NCI-H526 treated with DMSO at 0.1 percent for 48 hours (cell line): ENCODE results near the gene DGKB.

Experiments used
- DNase-seq: peaks from one replicate; lab custom pipeline; 2025; lab: John Stamatoyannopoulos, UW

DGKB gene

GRCh38 chr7:14207711-14208110 is 694.8 kb downstream of the DGKB start:
- DNase-seq, result no peak

- DNase-seq, result no peak
These were observed 695.4 kb downstream of the DGKB start for GRCh38 chr7:14207138-14207537.

- DNase-seq, result no peak
These were observed 696.4 kb downstream of the DGKB start for GRCh38 chr7:14206121-14206520.

GRCh38 chr7:14201353-14201752 is 701.2 kb downstream of the DGKB start:
- DNase-seq, result no peak

- no peak for DNase-seq
These were observed 703.2 kb downstream of the DGKB start for GRCh38 chr7:14199336-14199735.

GRCh38 chr7:14197280-14197679 is 705.3 kb downstream of the DGKB start:
- no peak for DNase-seq

GRCh38 chr7:14196555-14196954 is 706.0 kb downstream of the DGKB start:
- no peak for DNase-seq

- no peak for DNase-seq
These were observed 706.7 kb downstream of the DGKB start for GRCh38 chr7:14195871-14196270.

- DNase-seq, result no peak
These were observed 707.5 kb downstream of the DGKB start for GRCh38 chr7:14195079-14195478.

GRCh38 chr7:14191686-14192098 is 710.9 kb downstream of the DGKB start:
- no peak for DNase-seq

GRCh38 chr7:14184292-14184864 is 718.2 kb downstream of the DGKB start:
- DNase-seq, result no peak

GRCh38 chr7:14179781-14180180 is 722.8 kb downstream of the DGKB start:
- DNase-seq, result no peak

GRCh38 chr7:14177876-14178275 is 724.7 kb downstream of the DGKB start:
- no peak for DNase-seq

- no peak for DNase-seq
These were observed 731.7 kb downstream of the DGKB start for GRCh38 chr7:14170872-14171271.

- DNase-seq, result no peak
These were observed 744.4 kb downstream of the DGKB start for GRCh38 chr7:14158111-14158510.

GRCh38 chr7:14156436-14156835 is 746.1 kb downstream of the DGKB start:
- no peak for DNase-seq

GRCh38 chr7:14148974-14149373 is 753.6 kb downstream of the DGKB start:
- no peak for DNase-seq

GRCh38 chr7:14147532-14147931 is 755.0 kb downstream of the DGKB start:
- DNase-seq, result no peak

GRCh38 chr7:14144538-14144937 is 758.0 kb downstream of the DGKB start:
- DNase-seq, result no peak

- no peak for DNase-seq
These were observed 758.4 kb downstream of the DGKB start for GRCh38 chr7:14144109-14144508.

GRCh38 chr7:14137676-14138075 is 764.9 kb downstream of the DGKB start:
- no peak for DNase-seq

- no peak for DNase-seq
These were observed 768.8 kb downstream of the DGKB start for GRCh38 chr7:14133752-14134151.

GRCh38 chr7:14125998-14126397 is 776.6 kb downstream of the DGKB start:
- no peak for DNase-seq

- no peak for DNase-seq
These were observed 777.8 kb downstream of the DGKB start for GRCh38 chr7:14124716-14125115.

GRCh38 chr7:14123923-14124322 is 778.6 kb downstream of the DGKB start:
- DNase-seq, result no peak
